ENCODE results near the gene F8. TPM values are rescaled to one million over a fixed set of nuclear protein-coding genes. Genes with fewer than 3 reads are reported as not detected.

The F8 gene
- total RNA-seq, 1 donor from 2014 or later, result 12.7 TPM

DNA sequence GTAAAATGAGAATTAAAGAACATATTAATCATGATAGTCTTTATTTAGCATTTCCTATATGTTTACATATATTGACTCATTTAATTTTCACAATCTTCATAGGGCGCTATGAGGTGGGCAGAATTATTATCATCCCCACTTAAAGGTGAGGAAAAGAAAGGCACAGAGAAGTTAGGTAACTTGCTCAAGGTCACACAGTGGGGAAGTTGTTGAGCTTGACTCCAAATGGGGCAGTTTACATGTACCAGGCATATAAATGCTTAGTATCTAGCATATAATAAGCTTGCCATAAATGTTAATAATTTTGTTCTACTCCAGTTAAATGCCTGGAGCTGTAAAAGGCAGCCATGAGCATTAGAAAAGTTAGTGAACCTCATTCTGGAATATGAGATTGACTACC is 46.9 kb upstream of the F8 start:
- Histone ChIP-seq H3K36me3 (no peaks in the 10 kb centered on the region), H3K4me1 (peaks cover 6% of the 10 kb centered on the region), H3K27me3 (no peaks in the 10 kb centered on the region), H3K4me3 (peak overlapping the region; percentile 64), H3K27ac (no peak overlapping the region), H3K9me3 (no peaks in the 10 kb centered on the region)
- intact Hi-C loops (cut with DNase I), result no loop called here
- ATAC-seq (no peak), DNase-seq (no peak)
- TF ChIP-seq CTCF (IDR thresholded peaks at IDR 0.05), result no peak

DNA sequence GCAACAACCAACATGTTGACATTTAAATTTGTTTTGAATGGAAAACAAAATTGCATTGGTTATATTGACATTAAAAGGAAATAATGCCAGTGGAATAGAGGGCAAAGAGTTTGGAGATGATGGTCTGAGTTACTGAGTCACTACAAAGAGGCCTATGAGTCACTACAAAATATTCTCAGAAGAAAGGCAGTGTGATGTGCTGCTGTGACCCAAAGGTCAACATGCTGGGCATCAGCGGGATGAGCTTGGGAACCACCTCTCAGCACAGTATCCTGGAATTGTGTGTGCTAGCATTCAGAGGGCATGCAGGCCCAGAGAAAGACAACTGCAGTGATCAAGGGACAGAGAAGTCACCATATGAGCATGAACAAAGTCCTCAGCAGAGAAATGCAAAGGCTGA is 45.6 kb upstream of the F8 start:
- Histone ChIP-seq H3K27me3 (no peaks in the 10 kb centered on the region), H3K4me3 (no peak overlapping the region), H3K27ac (no peak overlapping the region), H3K4me1 (peaks cover 6% of the 10 kb centered on the region), H3K36me3 (no peaks in the 10 kb centered on the region), H3K9me3 (no peaks in the 10 kb centered on the region)
- no peak for ATAC-seq
- intact Hi-C loops (cut with DNase I), result no loop called here
- DNase-seq, result no peak
- TF ChIP-seq CTCF (IDR thresholded peaks at IDR 0.05), result no peak

DNA sequence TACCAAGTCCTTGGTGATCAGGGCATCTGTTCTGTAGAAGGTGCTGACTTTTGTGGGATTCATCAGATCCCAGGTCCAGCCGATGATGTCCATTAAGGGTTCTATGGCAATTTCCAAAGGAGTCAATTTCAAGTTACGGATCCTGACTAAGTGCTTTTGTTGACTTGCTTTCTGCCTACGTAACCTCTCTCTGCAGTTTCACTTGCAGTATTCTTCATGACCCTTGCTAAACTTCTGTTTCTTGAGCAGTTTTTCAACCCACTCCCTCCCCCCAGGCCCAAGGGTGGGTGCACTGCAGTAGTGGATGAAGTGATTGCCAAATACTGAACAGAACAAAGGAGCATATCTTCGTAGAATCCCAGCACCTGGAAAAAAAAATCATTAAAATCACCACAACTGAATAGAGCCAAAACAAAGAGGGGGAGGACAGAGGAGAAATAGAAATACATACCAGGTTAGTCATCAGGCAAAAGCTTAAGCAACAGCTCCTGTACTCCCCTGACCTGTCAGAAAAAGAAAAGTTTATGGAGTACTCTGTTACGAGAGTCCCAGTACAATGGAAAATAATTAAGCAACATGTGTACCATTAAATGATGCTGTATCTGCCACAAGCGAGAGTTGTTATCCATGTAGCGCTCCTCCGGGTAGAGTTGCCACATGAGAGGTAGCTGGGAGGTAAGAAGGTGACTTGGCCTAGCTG is 42.7 kb upstream of the F8 start:
- intact Hi-C loops (cut with DNase I), result no loop called here
- H3K4me3 ChIP-seq, result no peak overlapping the region
- no peak for TF ChIP-seq CTCF (IDR thresholded peaks at IDR 0.05)
- H3K9me3 ChIP-seq, result no peaks in the 10 kb centered on the region
- peaks cover 6% of the 10 kb centered on the region for H3K4me1 ChIP-seq
- DNase-seq, result no peak
- H3K36me3 ChIP-seq, result no peaks in the 10 kb centered on the region
- no peak for ATAC-seq
- no peaks in the 10 kb centered on the region for H3K27me3 ChIP-seq
- no peak overlapping the region for H3K27ac ChIP-seq

DNA sequence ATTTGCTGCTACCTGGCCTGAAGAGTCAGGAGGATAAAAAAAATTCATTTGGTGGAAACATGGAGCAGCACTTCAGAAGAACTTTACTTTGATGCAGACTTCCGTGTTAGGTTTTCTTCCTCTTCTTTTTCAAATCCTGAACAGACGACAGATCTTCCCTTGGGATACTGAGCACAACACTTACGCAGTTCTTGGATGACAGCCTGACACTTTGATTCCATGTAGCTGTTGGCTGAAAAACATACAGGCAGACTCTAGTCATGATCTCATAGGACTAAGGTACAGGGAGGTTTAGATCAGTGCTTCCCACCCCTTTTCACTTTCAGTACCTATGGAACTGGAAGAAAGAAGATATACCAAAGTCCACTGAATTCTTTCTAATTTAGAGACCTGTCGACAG is 39.2 kb upstream of the F8 start:
- H3K36me3 ChIP-seq, result no peaks in the 10 kb centered on the region
- no peak for ATAC-seq
- TF ChIP-seq CTCF (IDR thresholded peaks at IDR 0.05), result no peak
- H3K4me1 ChIP-seq, result no peaks in the 10 kb centered on the region
- H3K4me3 ChIP-seq, result no peak overlapping the region
- H3K27ac ChIP-seq, result no peak overlapping the region
- no peaks in the 10 kb centered on the region for H3K9me3 ChIP-seq
- no peaks in the 10 kb centered on the region for H3K27me3 ChIP-seq
- intact Hi-C loops (cut with DNase I), result no loop called here
- no peak for DNase-seq

DNA sequence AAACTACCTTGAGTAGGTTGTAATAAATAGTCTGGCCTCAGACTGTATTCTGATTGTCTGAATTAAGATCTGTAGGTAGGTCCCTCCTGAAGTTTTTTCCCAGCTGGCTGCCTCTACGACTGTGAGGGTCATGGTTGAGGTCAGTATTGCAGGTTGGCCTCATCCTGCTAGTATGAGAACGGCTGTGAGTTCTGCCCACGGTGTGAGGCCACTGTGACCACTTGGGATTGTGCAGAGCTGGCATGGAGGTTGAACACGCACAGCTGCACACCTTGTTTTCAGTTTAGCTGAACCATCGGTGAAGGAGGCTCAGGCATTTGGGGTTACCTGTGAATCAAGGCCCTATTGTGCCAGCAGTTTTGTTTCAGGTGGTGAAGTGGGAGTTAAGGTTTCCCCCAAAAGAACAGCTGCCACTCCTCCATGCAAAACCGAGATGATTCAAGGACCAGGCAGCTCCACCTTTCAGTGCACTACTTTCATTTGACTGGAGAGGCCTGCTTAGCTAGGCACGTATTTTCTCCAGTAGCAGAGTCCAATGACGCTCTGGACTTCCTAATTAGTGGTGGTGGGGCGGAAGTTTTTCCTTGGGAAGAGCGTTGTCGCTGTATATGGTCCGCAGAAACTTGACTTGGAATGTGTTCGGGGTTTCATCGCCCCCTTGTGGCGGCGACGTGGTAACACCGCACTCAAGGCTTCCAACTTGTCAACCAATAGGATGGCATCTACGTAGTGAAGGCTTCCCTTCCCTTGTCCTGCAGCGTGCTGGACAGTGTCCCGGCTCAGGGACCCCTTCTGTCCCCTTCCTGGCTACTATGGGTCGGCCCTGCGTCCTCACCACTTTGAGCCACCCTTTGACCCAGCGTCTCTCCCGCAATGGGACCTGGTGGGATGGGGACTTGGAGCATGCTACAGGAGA is 34.6 kb upstream of the F8 start:
- Histone ChIP-seq H3K4me3 (no peak overlapping the region), H3K36me3 (peaks cover 4% of the 10 kb centered on the region), H3K27me3 (no peaks in the 10 kb centered on the region), H3K4me1 (no peaks in the 10 kb centered on the region), H3K27ac (no peak overlapping the region), H3K9me3 (no peaks in the 10 kb centered on the region)
- DNase-seq, result peak; percentile 71
- TF ChIP-seq CTCF (IDR thresholded peaks at IDR 0.05), result peak; percentile 71
- ATAC-seq, result peak; percentile 99
- intact Hi-C loops (cut with DNase I), result no loop called here

All from upper lobe of right lung (tissue), 1 donor.